ENCODE results near the gene UBE3D.

GRCh38 chr6:82906951-82907350 is 158.7 kb downstream of the UBE3D start:
- no peak for TF ChIP-seq CTCF (IDR thresholded peaks at IDR 0.05)
- TF ChIP-seq POLR2A (IDR thresholded peaks at IDR 0.05) = no peak
